Astrocyte of the spinal cord (primary cell): Measurements from ENCODE around the gene NDFIP2.
"Not testable (repeated sequence)": the region's sequence is repeated elsewhere in the genome, so short reads cannot be mapped to it uniquely, and the experiment has no call there.

Source experiments
- DNase-seq: peaks from one replicate; pipeline ENCODE4 v3.0.0; 2011; ENCODE audit warnings: low read depth, low spot score
- H3K4me3 ChIP-seq: 2 replicates; pipeline ENCODE4 v1.5.1; 2011; ENCODE audit warnings: low read depth, mild to moderate bottlenecking, low read length, moderate library complexity
- in situ Hi-C: cut with HindIII; loops from 2 replicates; pipeline ENCODE4 v1.10.0; 2017; ENCODE audit warnings: low sequenced_read_pairs
- TF ChIP-seq, protein P1 (sequence below): IDR thresholded peaks from 2 replicates; pipeline ENCODE4 v1.5.1; 2012; ENCODE audit warnings: low read depth, mild to moderate bottlenecking, low read length, inconsistent platforms

The NDFIP2 gene

GRCh38 chr13:79560954-79561353 is 80.0 kb downstream of the NDFIP2 start:
- DNase-seq, result no peak
- TF ChIP-seq, protein P1, sequence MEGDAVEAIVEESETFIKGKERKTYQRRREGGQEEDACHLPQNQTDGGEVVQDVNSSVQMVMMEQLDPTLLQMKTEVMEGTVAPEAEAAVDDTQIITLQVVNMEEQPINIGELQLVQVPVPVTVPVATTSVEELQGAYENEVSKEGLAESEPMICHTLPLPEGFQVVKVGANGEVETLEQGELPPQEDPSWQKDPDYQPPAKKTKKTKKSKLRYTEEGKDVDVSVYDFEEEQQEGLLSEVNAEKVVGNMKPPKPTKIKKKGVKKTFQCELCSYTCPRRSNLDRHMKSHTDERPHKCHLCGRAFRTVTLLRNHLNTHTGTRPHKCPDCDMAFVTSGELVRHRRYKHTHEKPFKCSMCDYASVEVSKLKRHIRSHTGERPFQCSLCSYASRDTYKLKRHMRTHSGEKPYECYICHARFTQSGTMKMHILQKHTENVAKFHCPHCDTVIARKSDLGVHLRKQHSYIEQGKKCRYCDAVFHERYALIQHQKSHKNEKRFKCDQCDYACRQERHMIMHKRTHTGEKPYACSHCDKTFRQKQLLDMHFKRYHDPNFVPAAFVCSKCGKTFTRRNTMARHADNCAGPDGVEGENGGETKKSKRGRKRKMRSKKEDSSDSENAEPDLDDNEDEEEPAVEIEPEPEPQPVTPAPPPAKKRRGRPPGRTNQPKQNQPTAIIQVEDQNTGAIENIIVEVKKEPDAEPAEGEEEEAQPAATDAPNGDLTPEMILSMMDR, result no peak
- H3K4me3 ChIP-seq, result no peak overlapping the region
- in situ Hi-C loops, result no loop called here

GRCh38 chr13:79562557-79562956 is 81.6 kb downstream of the NDFIP2 start:
- no peak for DNase-seq
- no peak overlapping the region for H3K4me3 ChIP-seq
- in situ Hi-C loops, result no loop called here
- TF ChIP-seq, protein P1, result no peak

DNA sequence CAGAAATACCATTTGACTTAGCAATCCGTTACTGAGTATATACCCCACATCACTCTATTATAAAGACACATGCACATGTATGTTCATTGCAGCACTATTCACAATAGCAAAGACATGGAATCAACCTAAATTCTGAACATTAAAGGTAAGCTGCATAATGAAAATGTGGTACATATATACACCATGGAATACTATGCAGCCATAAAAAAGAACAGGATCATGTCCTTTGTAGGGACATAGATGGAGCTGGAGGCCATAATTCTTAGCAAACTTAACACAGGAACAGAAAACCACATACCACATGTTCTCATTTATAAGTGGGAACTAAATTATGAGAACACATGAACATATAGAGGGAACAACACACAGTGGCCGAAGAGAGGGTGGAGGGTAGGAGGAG is 85.2 kb downstream of the NDFIP2 start:
- no peak for DNase-seq

DNA sequence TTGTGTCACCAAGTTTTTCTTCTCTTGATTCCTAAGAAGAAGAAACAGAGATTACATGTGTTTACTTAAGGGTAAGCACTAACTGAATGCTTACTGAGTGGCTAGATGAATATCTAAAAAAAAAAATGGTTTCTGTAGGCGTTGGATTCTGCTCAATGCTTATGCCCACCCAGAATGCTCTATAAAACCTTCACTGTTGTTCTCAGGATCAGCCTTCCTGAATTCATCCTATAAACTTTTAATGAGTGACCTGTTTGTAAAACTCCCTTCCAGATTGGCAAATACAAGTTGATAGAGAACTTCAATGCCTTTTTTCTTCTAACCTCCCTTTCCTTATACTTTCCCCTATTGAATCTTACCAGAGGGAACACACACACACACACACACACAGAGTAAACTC is 90.2 kb downstream of the NDFIP2 start:
- no peak overlapping the region for H3K4me3 ChIP-seq
- DNase-seq, result no peak
- TF ChIP-seq, protein P1, result no peak
- in situ Hi-C loops, result no loop called here

More for the DNA sequence above, 85.2 kb downstream of the NDFIP2 start:
- no peak overlapping the region for H3K4me3 ChIP-seq
- TF ChIP-seq, protein P1, result no peak
- in situ Hi-C loops, result no loop called here

- DNase-seq, H3K4me3 ChIP-seq, in situ Hi-C loops: not testable (repeated sequence)
Observed at GRCh38 chr13:79573892-79574291, 92.9 kb downstream of the NDFIP2 start.

- peak; percentile 37 for DNase-seq
- in situ Hi-C loops, result no loop called here
- no peak overlapping the region for H3K4me3 ChIP-seq
- TF ChIP-seq, protein P1, result no peak
Observed at GRCh38 chr13:79581870-79582315, 100.9 kb downstream of the NDFIP2 start.

- TF ChIP-seq, protein P1, result no peak
- in situ Hi-C loops, result no loop called here
- no peak for DNase-seq
- no peak overlapping the region for H3K4me3 ChIP-seq
Observed at GRCh38 chr13:79582896-79583295, 101.9 kb downstream of the NDFIP2 start.
